ENCODE results near the gene SNTN.

Gene SNTN

DNA sequence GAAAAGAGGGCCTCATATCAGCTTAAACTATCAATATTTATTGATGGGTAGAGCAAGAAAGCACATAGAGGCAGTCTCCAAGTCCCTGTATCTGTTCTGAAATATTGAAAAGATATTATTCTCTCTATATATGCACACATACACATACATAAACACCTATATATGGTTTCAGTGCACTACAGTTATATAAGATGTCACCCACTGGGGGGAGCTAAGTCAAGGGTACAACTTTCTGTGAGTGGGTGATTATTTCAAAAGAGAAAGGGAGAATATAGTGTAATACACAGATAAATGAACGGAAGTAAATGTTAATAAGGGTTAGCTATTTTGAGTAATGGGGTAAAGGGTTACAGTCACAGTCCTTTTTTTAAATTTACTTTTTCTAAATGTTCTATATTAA, 8.8 kb downstream of the SNTN start:
- no peaks in the 10 kb centered on the region for H3K4me1 ChIP-seq (ENCODE audit: insufficient read depth, low read length)
- no peaks in the 10 kb centered on the region for H3K36me3 ChIP-seq (ENCODE audit: insufficient read depth, low read length)
- no peaks in the 10 kb centered on the region for H3K79me2 ChIP-seq (ENCODE audit: insufficient read depth, low read length)
- H3K9me3 ChIP-seq (ENCODE audit: insufficient read depth, low read length, severe bottlenecking), result no peaks in the 10 kb centered on the region
- no peak overlapping the region for H3K4me2 ChIP-seq (ENCODE audit: insufficient read depth, low read length)
- H3K27me3 ChIP-seq (ENCODE audit: insufficient read depth, low read length, poor library complexity), result no peaks in the 10 kb centered on the region
- H3K27ac ChIP-seq (ENCODE audit: low read length), result no peak overlapping the region
- no peak overlapping the region for H3K9ac ChIP-seq (ENCODE audit: low read depth, low read length)
- DNase-seq (no peak), ATAC-seq (ENCODE audit: insufficient read depth, low read depth) (no peak)
- no peak overlapping the region for H3K4me3 ChIP-seq (ENCODE audit: low read depth in 1 of 2, low read length in 2 of 2)
- H4K20me1 ChIP-seq (ENCODE audit: insufficient read depth, low read length), result no peaks in the 10 kb centered on the region
- H2AFZ ChIP-seq (ENCODE audit: low read depth, low read length), result no peak overlapping the region
- TF ChIP-seq EZH2 (IDR thresholded peaks at IDR 0.05; ENCODE audit: borderline replicate concordance, low read depth, low read length, severe bottlenecking), result no peak

DNA sequence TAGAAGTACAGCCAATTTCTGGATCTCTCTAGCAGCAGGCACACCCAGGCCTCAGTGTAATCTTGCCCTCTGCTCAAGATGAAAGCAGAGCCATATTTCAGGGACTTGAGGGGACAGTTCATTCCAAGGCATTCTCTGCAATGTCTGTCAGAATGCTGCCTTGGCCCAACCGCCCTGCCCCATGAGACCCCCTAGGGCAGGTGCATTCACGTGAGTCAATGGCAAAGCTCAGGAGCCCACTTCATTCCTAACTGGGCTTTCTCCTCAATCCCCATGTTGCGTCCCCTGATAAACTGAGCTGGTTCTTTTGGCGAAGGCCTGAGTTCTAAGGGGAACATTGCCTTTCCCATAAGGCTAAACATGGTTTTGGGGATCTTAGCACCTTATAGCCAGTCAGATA, 9.5 kb downstream of the SNTN start:
- TF ChIP-seq, protein P1, sequence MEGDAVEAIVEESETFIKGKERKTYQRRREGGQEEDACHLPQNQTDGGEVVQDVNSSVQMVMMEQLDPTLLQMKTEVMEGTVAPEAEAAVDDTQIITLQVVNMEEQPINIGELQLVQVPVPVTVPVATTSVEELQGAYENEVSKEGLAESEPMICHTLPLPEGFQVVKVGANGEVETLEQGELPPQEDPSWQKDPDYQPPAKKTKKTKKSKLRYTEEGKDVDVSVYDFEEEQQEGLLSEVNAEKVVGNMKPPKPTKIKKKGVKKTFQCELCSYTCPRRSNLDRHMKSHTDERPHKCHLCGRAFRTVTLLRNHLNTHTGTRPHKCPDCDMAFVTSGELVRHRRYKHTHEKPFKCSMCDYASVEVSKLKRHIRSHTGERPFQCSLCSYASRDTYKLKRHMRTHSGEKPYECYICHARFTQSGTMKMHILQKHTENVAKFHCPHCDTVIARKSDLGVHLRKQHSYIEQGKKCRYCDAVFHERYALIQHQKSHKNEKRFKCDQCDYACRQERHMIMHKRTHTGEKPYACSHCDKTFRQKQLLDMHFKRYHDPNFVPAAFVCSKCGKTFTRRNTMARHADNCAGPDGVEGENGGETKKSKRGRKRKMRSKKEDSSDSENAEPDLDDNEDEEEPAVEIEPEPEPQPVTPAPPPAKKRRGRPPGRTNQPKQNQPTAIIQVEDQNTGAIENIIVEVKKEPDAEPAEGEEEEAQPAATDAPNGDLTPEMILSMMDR (IDR thresholded peaks at IDR 0.05; ENCODE audit: borderline replicate concordance, extremely low read depth, low read length, poor library complexity, severe bottlenecking), result no peak
- Histone ChIP-seq H3K9ac (ENCODE audit: low read depth, low read length) (no peak overlapping the region), H3K4me3 (ENCODE audit: low read depth in 1 of 2, low read length in 2 of 2) (no peak overlapping the region), H3K4me2 (ENCODE audit: insufficient read depth, low read length) (no peak overlapping the region), H3K36me3 (ENCODE audit: insufficient read depth, low read length) (no peaks in the 10 kb centered on the region), H3K4me1 (ENCODE audit: insufficient read depth, low read length) (no peaks in the 10 kb centered on the region), H3K27ac (ENCODE audit: low read length) (no peak overlapping the region), H3K79me2 (ENCODE audit: insufficient read depth, low read length) (no peaks in the 10 kb centered on the region), H2AFZ (ENCODE audit: low read depth, low read length) (no peak overlapping the region), H3K9me3 (ENCODE audit: insufficient read depth, low read length, severe bottlenecking) (no peaks in the 10 kb centered on the region), H4K20me1 (ENCODE audit: insufficient read depth, low read length) (no peaks in the 10 kb centered on the region), H3K27me3 (ENCODE audit: insufficient read depth, low read length, poor library complexity) (no peaks in the 10 kb centered on the region)
- DNase-seq (no peak), ATAC-seq (ENCODE audit: insufficient read depth, low read depth) (no peak)

DNA sequence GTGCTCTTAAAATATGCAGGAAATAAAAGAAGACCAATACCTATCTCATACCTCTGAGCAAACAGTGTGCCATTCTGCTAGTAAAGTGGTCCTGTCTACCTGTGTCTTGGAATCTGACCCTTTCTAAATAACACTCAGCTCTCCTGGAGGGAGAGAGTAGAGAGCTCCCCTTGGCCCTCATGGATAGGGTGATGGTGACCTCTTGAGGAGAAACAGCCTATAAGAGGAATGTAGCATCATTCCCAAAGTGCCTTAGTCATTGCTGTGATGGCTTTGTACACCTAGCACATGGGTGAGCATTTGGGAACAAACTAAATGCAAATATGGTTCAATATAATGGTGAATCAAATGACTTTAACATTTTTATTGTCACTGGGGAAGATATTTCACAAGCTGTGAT, 10.0 kb downstream of the SNTN start:
- H3K9me3 ChIP-seq (ENCODE audit: insufficient read depth, low read length, severe bottlenecking), result no peaks in the 10 kb centered on the region
- H3K9ac ChIP-seq (ENCODE audit: low read depth, low read length), result no peak overlapping the region
- H3K4me3 ChIP-seq (ENCODE audit: low read depth in 1 of 2, low read length in 2 of 2), result no peak overlapping the region
- no peak overlapping the region for H3K27ac ChIP-seq (ENCODE audit: low read length)
- no peak for DNase-seq
- H3K4me1 ChIP-seq (ENCODE audit: insufficient read depth, low read length), result no peaks in the 10 kb centered on the region
- no peaks in the 10 kb centered on the region for H3K36me3 ChIP-seq (ENCODE audit: insufficient read depth, low read length)
- no peaks in the 10 kb centered on the region for H4K20me1 ChIP-seq (ENCODE audit: insufficient read depth, low read length)
- H3K79me2 ChIP-seq (ENCODE audit: insufficient read depth, low read length), result no peaks in the 10 kb centered on the region
- H3K27me3 ChIP-seq (ENCODE audit: insufficient read depth, low read length, poor library complexity), result no peaks in the 10 kb centered on the region
- no peak overlapping the region for H3K4me2 ChIP-seq (ENCODE audit: insufficient read depth, low read length)
- no peak overlapping the region for H2AFZ ChIP-seq (ENCODE audit: low read depth, low read length)
- no peak for ATAC-seq (ENCODE audit: insufficient read depth, low read depth)
- TF ChIP-seq, protein P1 (IDR thresholded peaks at IDR 0.05; ENCODE audit: borderline replicate concordance, extremely low read depth, low read length, poor library complexity, severe bottlenecking), result no peak

DNA sequence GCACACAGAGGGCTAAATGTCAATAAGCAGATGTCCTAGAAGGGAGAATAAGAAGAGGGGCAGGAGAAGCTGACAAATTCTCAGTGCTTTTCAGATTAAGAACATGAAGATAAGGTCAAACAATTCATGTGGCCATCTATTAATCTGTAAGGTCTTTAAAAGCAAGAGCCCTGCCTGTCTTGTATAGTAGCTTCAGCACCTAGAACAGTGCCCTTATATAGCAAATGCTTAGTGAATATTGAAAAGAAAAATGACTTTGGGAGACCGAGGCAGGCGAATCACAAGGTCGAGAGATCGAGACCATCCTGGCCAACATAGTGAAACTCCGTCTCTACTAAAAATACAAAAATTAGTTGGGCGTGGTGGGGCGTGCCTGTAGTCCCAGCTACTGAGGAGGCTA, 18.1 kb downstream of the SNTN start:
- H3K9me3 ChIP-seq (ENCODE audit: insufficient read depth, low read length, severe bottlenecking), result no peaks in the 10 kb centered on the region
- H4K20me1 ChIP-seq (ENCODE audit: insufficient read depth, low read length), result no peaks in the 10 kb centered on the region
- H3K27ac ChIP-seq (ENCODE audit: low read length), result no peak overlapping the region
- H3K79me2 ChIP-seq (ENCODE audit: insufficient read depth, low read length), result no peaks in the 10 kb centered on the region
- H3K9ac ChIP-seq (ENCODE audit: low read depth, low read length), result no peak overlapping the region
- ATAC-seq (ENCODE audit: insufficient read depth, low read depth) (no peak), DNase-seq (no peak)
- no peak overlapping the region for H3K4me2 ChIP-seq (ENCODE audit: insufficient read depth, low read length)
- H3K27me3 ChIP-seq (ENCODE audit: insufficient read depth, low read length, poor library complexity), result no peaks in the 10 kb centered on the region
- no peak overlapping the region for H3K4me3 ChIP-seq (ENCODE audit: low read depth in 1 of 2, low read length in 2 of 2)
- H2AFZ ChIP-seq (ENCODE audit: low read depth, low read length), result no peak overlapping the region
- H3K36me3 ChIP-seq (ENCODE audit: insufficient read depth, low read length), result no peaks in the 10 kb centered on the region
- TF ChIP-seq, protein P1 (IDR thresholded peaks at IDR 0.05; ENCODE audit: borderline replicate concordance, extremely low read depth, low read length, poor library complexity, severe bottlenecking), result no peak
- no peak for TF ChIP-seq EZH2 (IDR thresholded peaks at IDR 0.05; ENCODE audit: borderline replicate concordance, low read depth, low read length, severe bottlenecking)
- no peaks in the 10 kb centered on the region for H3K4me1 ChIP-seq (ENCODE audit: insufficient read depth, low read length)
